SU-DHL-6 (cell line): ENCODE measurements around the gene P4HTM.
A peak's percentile ranks its signal among the peaks of the same experiment; 100 is the strongest.

Experiments
- H2AFZ ChIP-seq: fragments of 200-600 bp; sonication (generic); 2 replicates; pipeline ENCODE4 v1.6.1; 2014; ENCODE audit warnings: low read depth, mild to moderate bottlenecking, moderate library complexity, mixed read lengths, antibody characterized with exemption, low read length; ENCODE audit not compliant: severe bottlenecking
- H3F3A ChIP-seq: fragments of 200-600 bp; shearing (Covaris generic); 2 replicates; pipeline ENCODE4 v1.6.0; 2016; ENCODE audit warnings: antibody characterized with exemption, mild to moderate bottlenecking; ENCODE audit not compliant: insufficient read depth
- H3K27ac ChIP-seq: fragments of 200-600 bp; sonication (generic); 2 replicates; pipeline ENCODE4 v1.5.1; 2016; ENCODE audit warnings: low read depth, mild to moderate bottlenecking, low read length, moderate library complexity, mixed read lengths
- H3K27me3 ChIP-seq: fragments of 200-600 bp; sonication (generic), shearing (Covaris generic); 2 replicates; pipeline ENCODE4 v1.6.0; 2014; ENCODE audit warnings: mild to moderate bottlenecking, low read length
- H3K36me3 ChIP-seq: fragments of 200-600 bp; sonication (generic); 2 replicates; pipeline ENCODE4 v1.6.1; 2014; ENCODE audit warnings: mild to moderate bottlenecking, low read length, mixed read lengths
- H3K4me2 ChIP-seq: fragments of 300-600, 200-600 bp; shearing (Covaris generic), sonication (generic); 2 replicates; pipeline ENCODE4 v1.6.0; 2014; ENCODE audit warnings: low read length, low read depth, mild to moderate bottlenecking; ENCODE audit not compliant: poor library complexity, severe bottlenecking
- H3K4me3 ChIP-seq: fragments of 200-600 bp; sonication (generic); 2 replicates; pipeline ENCODE4 v1.5.1; 2014; ENCODE audit warnings: antibody characterized with exemption, low read length, mild to moderate bottlenecking, mixed read lengths; ENCODE audit not compliant: insufficient read depth, poor library complexity, severe bottlenecking
- H3K79me2 ChIP-seq: fragments of 200-600 bp; sonication (generic); 2 replicates; pipeline ENCODE4 v1.6.1; 2014; ENCODE audit warnings: mild to moderate bottlenecking, low read length, moderate library complexity; ENCODE audit not compliant: insufficient read depth
- H3K9ac ChIP-seq: fragments of 200-600 bp; sonication (generic); 2 replicates; pipeline ENCODE4 v1.7.0; 2014; ENCODE audit warnings: mild to moderate bottlenecking, low read length
- H3K9me2 ChIP-seq: fragments of 200-600 bp; sonication (generic); replicated peaks from 2 replicates; pipeline ENCODE4 v1.6.1; 2014; ENCODE audit warnings: low read length; ENCODE audit not compliant: insufficient read depth
- H3K9me3 ChIP-seq: fragments of 200-600 bp; sonication (generic); 2 replicates; pipeline ENCODE4 v1.6.1; 2014; ENCODE audit warnings: low read length, mixed read lengths; ENCODE audit not compliant: insufficient read depth
- H4K20me1 ChIP-seq: fragments of 200-600 bp; sonication (generic); 2 replicates; pipeline ENCODE4 v1.6.1; 2014; ENCODE audit warnings: low read depth, mild to moderate bottlenecking, antibody characterized with exemption, low read length, moderate library complexity, mixed read lengths
- CTCF ChIP-seq: fragments of 200-600 bp; sonication (generic); IDR thresholded peaks from one replicate; pipeline ENCODE4 v1.5.1; 2017; ENCODE audit warnings: antibody characterized with exemption, mild to moderate bottlenecking, low read length, moderate library complexity; ENCODE audit not compliant: insufficient read depth, poor library complexity, severe bottlenecking
- EZH2phosphoT487 ChIP-seq: fragments of 200-600 bp; sonication (generic), shearing (Covaris generic); conservative IDR thresholded peaks from 2 replicates; pipeline ENCODE4 v1.6.1; 2018; ENCODE audit warnings: mild to moderate bottlenecking, antibody characterized with exemption, low read length, moderate library complexity, mixed read lengths

The P4HTM gene

GRCh38 chr3:48949376-48949717 lies 40.7 kb upstream of the P4HTM start:
- Histone ChIP-seq H3K27me3 (no peaks in the 10 kb centered on the region), H3K9me3 (no peaks in the 10 kb centered on the region), H3K4me2 (no peak overlapping the region), H3K4me3 (no peak overlapping the region), H3K36me3 (no peaks in the 10 kb centered on the region; the same call in 1 of the 2 replicates), H4K20me1 (peaks cover 6% of the 10 kb centered on the region; the same call in 1 of the 2 replicates), H3K27ac (no peak overlapping the region), H3F3A (peaks cover 32% of the 10 kb centered on the region; the same call in 1 of the 2 replicates), H3K9me2 (no peaks in the 10 kb centered on the region), H3K9ac (no peak overlapping the region), H2AFZ (no peak overlapping the region), H3K79me2 (peaks cover 61% of the 10 kb centered on the region)
- TF ChIP-seq EZH2phosphoT487, result no peak

DNA sequence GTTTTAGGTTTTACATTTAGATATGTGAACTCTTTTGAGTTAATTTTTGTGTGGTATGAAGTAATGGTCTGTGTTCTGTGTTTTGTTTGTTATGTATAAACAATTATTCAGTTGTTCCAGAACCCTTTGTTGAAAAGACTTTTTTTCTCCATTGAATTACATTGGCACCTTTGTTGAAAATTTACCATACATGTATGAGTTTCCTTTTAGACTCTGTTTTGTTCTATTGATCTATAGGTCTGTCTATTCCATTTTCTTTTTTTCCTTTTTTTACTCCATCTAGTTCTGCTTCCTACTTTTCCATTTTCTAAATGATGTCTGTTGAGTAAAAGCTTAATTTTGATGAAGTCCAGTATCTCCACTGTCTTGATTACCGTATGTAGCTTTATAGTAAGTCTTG lies 40.0 kb upstream of the P4HTM start:
- H3K27ac ChIP-seq, result no peak overlapping the region
- peaks cover 61% of the 10 kb centered on the region for H3K79me2 ChIP-seq
- no peaks in the 10 kb centered on the region for H3K9me2 ChIP-seq
- TF ChIP-seq CTCF, result no peak
- TF ChIP-seq EZH2phosphoT487, result no peak
- H4K20me1 ChIP-seq, result peaks cover 6% of the 10 kb centered on the region; the same call in 1 of the 2 replicates
- H3K9me3 ChIP-seq, result no peaks in the 10 kb centered on the region
- H3K36me3 ChIP-seq, result no peaks in the 10 kb centered on the region; the same call in 1 of the 2 replicates
- H3K27me3 ChIP-seq, result no peaks in the 10 kb centered on the region
- no peak overlapping the region for H3K4me2 ChIP-seq
- H3K9ac ChIP-seq, result no peak overlapping the region
- H3K4me3 ChIP-seq, result no peak overlapping the region
- peaks cover 32% of the 10 kb centered on the region; the same call in 1 of the 2 replicates for H3F3A ChIP-seq
- H2AFZ ChIP-seq, result no peak overlapping the region

- Histone ChIP-seq H3F3A (peaks cover 28% of the 10 kb centered on the region; the same call in 1 of the 2 replicates), H3K4me2 (no peak overlapping the region), H3K36me3 (no peaks in the 10 kb centered on the region; the same call in 1 of the 2 replicates), H3K27ac (no peak overlapping the region), H3K4me3 (no peak overlapping the region), H3K9me3 (no peaks in the 10 kb centered on the region), H3K79me2 (peaks cover 60% of the 10 kb centered on the region), H3K9ac (no peak overlapping the region), H2AFZ (no peak overlapping the region), H4K20me1 (peaks cover 6% of the 10 kb centered on the region; the same call in 1 of the 2 replicates), H3K27me3 (no peaks in the 10 kb centered on the region), H3K9me2 (no peaks in the 10 kb centered on the region)
- TF ChIP-seq CTCF (no peak), EZH2phosphoT487 (no peak)
Observed at GRCh38 chr3:48951764-48952163, 38.3 kb upstream of the P4HTM start.

GRCh38 chr3:48952510-48953118 lies 37.4 kb upstream of the P4HTM start:
- H3K9me3 ChIP-seq, result no peaks in the 10 kb centered on the region
- no peaks in the 10 kb centered on the region; the same call in 1 of the 2 replicates for H3K36me3 ChIP-seq
- H3K9ac ChIP-seq, result no peak overlapping the region
- H2AFZ ChIP-seq, result no peak overlapping the region
- no peaks in the 10 kb centered on the region for H3K9me2 ChIP-seq
- peaks cover 6% of the 10 kb centered on the region; the same call in 1 of the 2 replicates for H4K20me1 ChIP-seq
- H3K27me3 ChIP-seq, result no peaks in the 10 kb centered on the region
- H3K79me2 ChIP-seq, result peaks cover 59% of the 10 kb centered on the region
- H3K27ac ChIP-seq, result no peak overlapping the region
- TF ChIP-seq EZH2phosphoT487, result no peak
- TF ChIP-seq CTCF, result peak; percentile 45
- no peak overlapping the region for H3K4me2 ChIP-seq
- peaks cover 28% of the 10 kb centered on the region; the same call in 1 of the 2 replicates for H3F3A ChIP-seq
- no peak overlapping the region for H3K4me3 ChIP-seq
